AG04450 (cell line): ENCODE data around the gene RPS27L. TPM values are rescaled to one million over a fixed set of nuclear protein-coding genes. Genes with fewer than 3 reads are reported as not detected.

ENCODE experiments used
- CTCF ChIA-PET: fragments of 300-600, 350-600 bp; formaldehyde crosslinking; extraction: SDS; loops from one replicate; lab custom pipeline; 2022; ENCODE audit warnings: antibody characterized with exemption, inconsistent platforms; lab: Charles Lee
- POLR2A ChIA-PET: fragments of 350-600 bp; formaldehyde crosslinking; extraction: SDS; loops from one replicate; lab custom pipeline; 2021; ENCODE audit warnings: antibody characterized with exemption, inconsistent platforms; lab: Yijun Ruan, JAX
- DNase-seq: peaks from one replicate; pipeline ENCODE4 v3.0.0-alpha.2; 2011; ENCODE audit warnings: low read depth, low spot score
- H3K27ac ChIP-seq: one replicate; pipeline ENCODE4 v1.5.1; 2012; ENCODE audit warnings: low read depth, low read length, control low read depth
- H3K27me3 ChIP-seq: one replicate; pipeline ENCODE4 v1.6.0; 2012; ENCODE audit warnings: low read length; ENCODE audit not compliant: control insufficient read depth, insufficient read depth
- H3K4me3 ChIP-seq: 2 replicates; pipeline ENCODE4 v1.5.1; 2011; ENCODE audit warnings: mild to moderate bottlenecking, low read depth, low read length, control low read depth
- H3K9me3 ChIP-seq: 2 replicates; pipeline ENCODE4 v1.5.1; 2012; ENCODE audit warnings: low read length; ENCODE audit not compliant: control insufficient read depth, insufficient read depth
- CTCF ChIP-seq: IDR thresholded peaks from 2 replicates; pipeline ENCODE4 v1.5.1; 2011; ENCODE audit warnings: low read depth, low read length, control low read depth, inconsistent platforms
- polyA plus RNA-seq: library from polyadenylated mRNA; depleted of rRNA; stranded (reverse); fragments of >200 nt; gene quantifications from 2 replicates; pipeline ENCODE4 v1.2.3, GENCODE V29; 2011

The RPS27L gene
- polyA plus RNA-seq, 1 experiment: 610 TPM

GRCh38 chr15:63200464-63201249 is 43.4 kb upstream of the RPS27L start:
- Histone ChIP-seq H3K27ac (no peak overlapping the region), H3K4me3 (no peak overlapping the region), H3K27me3 (no peaks in the 10 kb centered on the region), H3K9me3 (no peaks in the 10 kb centered on the region)
- no peak for TF ChIP-seq CTCF
- POLR2A ChIA-PET: no interaction called here
- DNase-seq: no peak
- CTCF ChIA-PET: no interaction called here

- no peak overlapping the region for H3K27ac ChIP-seq
- ChIA-PET POLR2A (interaction anchor here (0.6 to 1.8 kb wide), 2 partner anchors 9 to 256 kb away, joined by 4 read pairs; partner anchors contain the start of gene RAB8B), CTCF (no interaction called here)
- no peak overlapping the region for H3K4me3 ChIP-seq
- H3K9me3 ChIP-seq: no peaks in the 10 kb centered on the region
- H3K27me3 ChIP-seq: no peaks in the 10 kb centered on the region
- no peak for DNase-seq
- no peak for TF ChIP-seq CTCF
Measured at GRCh38 chr15:63198371-63199250, 41.3 kb upstream of the RPS27L start.

- DNase-seq: no peak
- no peak overlapping the region for H3K4me3 ChIP-seq
- POLR2A ChIA-PET: interaction anchor here (0.6 to 1.8 kb wide), 3 partner anchors 9 to 257 kb away, joined by 3 to 4 read pairs (median 4); partner anchors contain the start of gene RAB8B
Measured at GRCh38 chr15:63197626-63198025, 40.3 kb upstream of the RPS27L start.

GRCh38 chr15:63196842-63197241 is 39.6 kb upstream of the RPS27L start:
- POLR2A ChIA-PET: interaction anchor here (0.9 to 1.8 kb wide), 3 partner anchors 8 to 88 kb away, joined by 3 to 6 read pairs (median 4); partner anchors contain the start of gene RAB8B
- H3K9me3 ChIP-seq: no peaks in the 10 kb centered on the region
- CTCF ChIA-PET: interaction anchor here (0.7 to 2.7 kb wide), 3 partner anchors 12 to 206 kb away, joined by 3 to 11 read pairs (median 4); no protein-coding TSS in a partner anchor
- DNase-seq: no peak
- H3K4me3 ChIP-seq: no peak overlapping the region
- no peaks in the 10 kb centered on the region for H3K27me3 ChIP-seq
- no peak for TF ChIP-seq CTCF
- no peak overlapping the region for H3K27ac ChIP-seq

More at GRCh38 chr15:63197626-63198025, 40.3 kb upstream of the RPS27L start:
- H3K27ac ChIP-seq: no peak overlapping the region
- H3K9me3 ChIP-seq: no peaks in the 10 kb centered on the region
- CTCF ChIA-PET: no interaction called here
- no peak for TF ChIP-seq CTCF
- H3K27me3 ChIP-seq: no peaks in the 10 kb centered on the region
